HG03280 (cell line): ENCODE data around the gene CDHR3.

ENCODE experiments used
- ATAC-seq: cut with Tn5 transposase; IDR thresholded peaks from one replicate; pipeline ENCODE4 v1.9.1; 2021; ENCODE audit warnings: mild to moderate bottlenecking, moderate library complexity; ENCODE audit not compliant: unreplicated experiment

Gene CDHR3

DNA sequence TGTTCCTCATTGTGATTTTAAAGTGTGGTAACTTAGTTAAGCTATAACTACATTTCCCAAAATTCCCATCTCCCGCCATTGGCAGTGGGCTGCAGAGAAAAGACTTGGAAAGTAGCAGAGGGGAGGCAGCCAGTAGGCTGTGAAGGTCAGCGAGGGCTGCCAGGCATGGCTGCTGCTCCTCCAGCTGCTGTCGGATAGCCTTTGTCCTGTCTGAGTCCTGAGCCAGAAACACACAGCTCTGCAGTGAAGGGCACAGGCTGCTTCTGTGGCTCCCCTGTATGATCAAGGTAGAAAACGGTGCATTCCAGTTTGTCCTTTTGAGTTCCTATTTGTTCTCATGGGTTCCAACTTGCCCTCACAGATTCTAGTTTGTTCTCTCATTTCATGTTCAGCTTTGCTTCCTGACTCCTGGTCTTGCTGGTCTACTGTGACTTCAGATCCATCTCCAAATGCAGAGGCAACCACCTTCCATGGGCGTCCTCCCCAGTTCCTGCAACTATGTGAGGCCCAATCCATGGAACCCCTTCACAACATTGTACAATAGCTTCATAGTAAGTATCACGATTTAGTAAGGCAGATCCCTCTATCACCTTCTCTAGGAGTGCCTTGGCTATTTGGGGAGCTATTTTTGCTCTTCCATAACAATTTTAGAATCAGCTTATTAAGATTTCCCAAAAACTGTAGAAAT, 117.4 kb downstream of the CDHR3 start:
- ATAC-seq: no peak

DNA sequence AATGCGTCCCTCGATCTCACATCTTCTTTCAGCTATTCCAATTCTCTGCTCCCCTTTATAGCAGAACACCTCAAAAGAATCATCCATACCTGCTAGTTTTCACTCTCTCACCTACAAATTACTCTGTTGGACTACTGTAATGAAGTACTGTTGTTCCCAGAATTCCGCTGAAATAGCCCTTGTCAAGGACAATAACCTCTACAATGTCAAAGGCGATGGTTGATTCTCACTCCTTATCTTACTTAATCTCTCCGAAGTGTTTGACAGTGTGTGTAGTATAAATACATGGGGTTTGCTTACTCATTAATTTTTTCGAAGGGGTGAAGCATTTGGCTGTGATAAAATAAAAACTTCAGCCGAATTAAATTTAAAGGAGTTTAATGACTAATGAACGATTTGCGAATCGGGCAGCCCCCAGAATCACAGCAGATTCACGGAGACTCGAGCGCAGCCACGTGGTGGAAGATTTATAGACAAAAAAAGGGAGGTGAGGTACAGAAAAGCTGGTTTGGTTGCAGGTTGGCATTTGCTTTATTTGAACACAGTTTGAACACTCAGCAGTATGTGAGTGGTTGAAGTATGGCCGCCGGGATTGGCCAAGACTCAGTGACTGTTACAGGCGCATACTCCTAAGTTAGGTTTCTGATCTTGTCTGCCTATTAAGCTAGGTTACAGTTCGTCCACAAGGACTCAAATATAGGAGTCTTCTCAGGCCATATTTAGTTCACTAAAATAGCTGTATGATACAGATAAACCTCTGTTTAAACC, 119.2 kb downstream of the CDHR3 start:
- no peak for ATAC-seq
